CD4-positive, alpha-beta T cell treated with Interleukin-21 for 1 hour (primary cell): ENCODE data around the gene SETD1A.

Experiments
- DNase-seq: peaks from one replicate; pipeline ENCODE4 v3.0.0-alpha.2; 2020

Gene SETD1A

DNA sequence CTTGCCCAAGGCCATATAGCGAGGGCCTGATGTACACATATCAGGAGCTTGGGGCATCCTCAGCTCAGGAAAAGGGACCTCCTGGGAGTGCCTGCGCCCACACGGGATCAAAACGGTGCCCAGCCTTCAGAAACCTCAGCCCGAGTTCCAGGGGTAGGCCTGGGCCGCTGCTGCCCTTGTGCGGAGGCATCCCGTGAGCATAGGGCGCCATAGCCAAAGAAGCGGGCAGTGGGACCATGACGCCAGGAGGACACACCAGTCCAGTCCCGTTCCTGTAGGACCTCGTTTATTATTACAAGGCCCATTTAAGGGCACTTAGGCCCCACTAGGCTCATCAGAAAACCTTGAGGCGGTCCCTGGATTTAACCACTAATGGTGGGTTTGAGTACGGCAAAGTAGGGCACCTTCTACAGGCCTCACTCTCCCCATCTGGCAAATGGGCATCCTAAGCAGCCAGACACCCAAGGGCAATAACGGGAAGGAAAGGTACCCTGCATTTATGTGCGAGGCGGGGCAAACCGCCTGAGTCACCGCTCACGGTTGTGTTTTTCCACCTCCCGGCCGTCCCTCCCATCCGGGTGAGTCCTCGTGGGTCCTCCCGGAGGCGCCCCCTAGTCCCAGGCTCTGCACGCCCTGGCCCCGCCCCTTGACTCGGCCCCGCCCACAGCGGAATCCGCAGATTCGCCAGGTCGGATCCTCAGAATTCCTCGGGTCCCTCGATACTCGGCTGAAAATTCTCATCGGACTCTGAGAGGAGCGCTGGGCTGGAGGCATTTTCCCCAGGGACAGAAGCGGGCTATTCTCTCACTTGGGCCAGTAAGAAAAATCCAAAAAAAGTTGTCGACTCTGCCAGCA, 726 bp upstream of the SETD1A start:
- DNase-seq, result peak; percentile 87

GRCh38 chr16:30958175-30959079, 873 bp downstream of the SETD1A start:
- no peak for DNase-seq

DNA sequence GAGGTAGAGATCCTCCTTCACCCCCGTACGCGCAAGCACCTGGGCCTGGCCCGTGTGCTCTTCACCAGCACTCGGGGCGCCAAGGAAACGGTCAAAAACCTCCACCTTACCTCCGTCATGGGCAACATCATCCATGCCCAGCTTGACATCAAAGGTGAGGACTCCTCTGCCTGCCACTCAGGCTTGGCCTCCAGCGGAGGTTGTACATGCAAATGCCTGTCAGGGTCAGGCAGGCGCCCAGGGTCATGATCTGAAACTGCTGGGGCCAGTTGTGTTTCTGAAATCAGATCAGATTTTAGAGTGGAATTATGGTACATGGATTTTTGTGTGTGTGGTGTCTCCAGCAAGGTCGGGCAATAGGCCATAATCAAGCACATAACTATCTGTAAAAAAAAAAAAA, 3.8 kb downstream of the SETD1A start:
- DNase-seq, result no peak

DNA sequence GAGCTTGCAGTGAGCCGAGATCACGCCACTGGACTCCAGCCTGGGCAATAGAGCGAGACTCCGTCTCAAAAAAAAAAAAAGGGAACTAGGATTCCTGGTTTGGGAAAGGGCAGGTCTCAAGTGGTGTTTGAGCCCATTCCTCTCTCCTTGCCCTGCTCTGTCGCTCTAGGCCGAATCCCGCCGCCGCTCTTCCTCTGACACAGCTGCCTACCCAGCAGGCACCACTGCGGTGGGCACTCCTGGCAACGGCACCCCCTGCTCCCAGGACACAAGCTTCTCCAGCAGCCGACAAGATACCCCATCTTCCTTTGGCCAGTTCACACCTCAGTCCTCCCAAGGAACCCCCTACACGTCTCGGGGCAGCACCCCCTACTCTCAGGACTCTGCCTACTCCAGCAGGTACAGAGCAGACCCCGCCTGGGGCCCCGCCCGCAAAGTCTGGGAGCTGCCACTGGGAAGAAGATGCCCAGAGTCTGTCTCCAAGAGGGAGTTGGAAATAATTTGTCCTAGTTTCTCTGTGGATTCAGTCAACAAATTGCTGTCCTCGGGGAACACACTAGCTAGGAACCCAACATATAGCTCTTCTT, 6.5 kb downstream of the SETD1A start:
- no peak for DNase-seq

GRCh38 chr16:30964574-30965226, 7.1 kb downstream of the SETD1A start:
- DNase-seq, result no peak

- DNase-seq, result no peak
These were observed 7.9 kb downstream of the SETD1A start for GRCh38 chr16:30965436-30965835.

GRCh38 chr16:30966033-30966619, 8.6 kb downstream of the SETD1A start:
- DNase-seq, result no peak

- no peak for DNase-seq
These were observed 10.2 kb downstream of the SETD1A start for GRCh38 chr16:30967795-30968194.

DNA sequence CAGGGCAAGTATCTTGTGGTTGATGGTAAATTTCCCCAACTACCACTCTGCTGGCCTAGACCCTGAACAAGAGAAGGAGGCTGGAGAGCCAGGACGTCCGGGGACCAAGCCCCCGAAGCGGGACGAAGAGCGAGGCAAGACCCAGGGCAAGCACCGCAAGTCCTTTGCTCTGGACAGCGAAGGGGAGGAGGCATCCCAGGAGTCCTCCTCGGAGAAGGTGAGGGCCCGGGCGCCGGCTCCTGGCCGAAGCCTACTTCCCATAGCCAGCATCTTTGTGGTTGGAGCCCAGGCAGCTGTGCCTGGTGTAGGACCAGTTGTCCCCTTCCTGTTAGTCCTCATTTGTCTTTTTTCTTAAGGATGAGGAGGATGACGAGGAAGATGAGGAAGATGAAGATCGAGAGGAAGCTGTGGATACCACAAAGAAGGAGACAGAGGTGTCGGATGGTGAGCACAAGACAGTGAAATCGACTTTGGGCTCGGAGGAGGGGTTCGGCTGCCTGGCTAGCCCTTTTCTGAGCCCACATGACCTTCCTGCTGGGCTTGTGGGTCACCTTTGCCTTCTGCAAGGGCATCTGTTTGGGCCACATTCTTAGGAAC, 11.8 kb downstream of the SETD1A start:
- no peak for DNase-seq

DNA sequence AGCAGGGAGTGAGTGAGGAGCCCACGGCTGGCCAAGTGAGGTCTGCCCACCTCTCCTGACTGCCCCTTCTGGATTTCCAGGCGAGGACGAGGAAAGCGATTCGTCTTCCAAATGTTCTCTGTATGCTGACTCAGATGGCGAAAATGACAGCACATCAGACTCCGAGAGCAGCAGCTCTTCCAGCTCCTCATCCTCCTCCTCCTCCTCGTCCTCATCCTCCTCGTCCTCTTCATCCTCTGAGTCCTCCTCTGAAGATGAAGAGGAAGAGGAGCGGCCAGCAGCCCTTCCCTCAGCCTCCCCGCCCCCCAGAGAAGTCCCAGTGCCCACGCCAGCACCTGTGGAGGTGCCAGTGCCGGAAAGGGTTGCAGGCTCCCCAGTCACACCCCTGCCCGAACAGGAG, 13.7 kb downstream of the SETD1A start:
- DNase-seq, result no peak

DNA sequence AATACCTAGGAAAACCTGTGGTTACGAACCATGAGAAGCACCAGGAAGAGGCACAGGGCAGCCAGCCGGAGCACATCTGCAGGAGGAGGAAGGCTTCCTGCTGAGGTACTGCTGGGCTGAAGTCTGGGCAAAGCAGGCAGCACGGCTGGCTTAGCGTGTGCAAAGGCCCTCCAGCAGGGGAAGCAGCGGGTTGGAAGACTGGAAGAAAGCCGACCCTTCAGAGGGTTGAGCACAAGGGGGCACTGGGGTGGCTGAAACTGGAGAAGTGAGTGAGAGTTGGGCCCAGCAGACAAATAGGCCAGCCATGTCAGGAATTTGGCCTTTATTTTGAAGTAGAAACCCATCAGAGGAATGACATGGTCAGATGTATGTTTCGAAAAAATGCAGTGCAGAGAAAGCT, 15.3 kb downstream of the SETD1A start:
- no peak for DNase-seq

DNA sequence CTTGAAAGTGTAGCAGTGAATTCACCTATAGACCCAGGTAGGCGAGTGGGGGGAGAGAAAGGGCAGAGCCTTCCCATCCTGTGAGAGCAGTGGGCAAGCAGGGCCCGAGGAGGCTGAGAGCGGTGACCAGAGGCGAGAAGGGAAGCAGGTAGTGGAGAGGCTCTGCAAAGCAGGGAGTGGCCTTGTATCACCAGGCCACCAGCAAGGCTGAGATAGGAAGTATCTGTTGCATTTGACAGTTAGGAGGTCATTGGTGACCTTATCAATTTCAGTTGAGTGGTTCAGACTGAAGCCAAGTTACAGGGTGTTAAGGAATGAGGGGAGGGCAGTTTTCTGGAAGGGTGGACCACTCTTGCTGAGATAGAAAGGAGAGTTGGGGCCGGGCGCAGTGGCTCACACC, 16.8 kb downstream of the SETD1A start:
- DNase-seq, result no peak

- DNase-seq, result no peak
These were observed 18.9 kb downstream of the SETD1A start for GRCh38 chr16:30976486-30976885.

DNA sequence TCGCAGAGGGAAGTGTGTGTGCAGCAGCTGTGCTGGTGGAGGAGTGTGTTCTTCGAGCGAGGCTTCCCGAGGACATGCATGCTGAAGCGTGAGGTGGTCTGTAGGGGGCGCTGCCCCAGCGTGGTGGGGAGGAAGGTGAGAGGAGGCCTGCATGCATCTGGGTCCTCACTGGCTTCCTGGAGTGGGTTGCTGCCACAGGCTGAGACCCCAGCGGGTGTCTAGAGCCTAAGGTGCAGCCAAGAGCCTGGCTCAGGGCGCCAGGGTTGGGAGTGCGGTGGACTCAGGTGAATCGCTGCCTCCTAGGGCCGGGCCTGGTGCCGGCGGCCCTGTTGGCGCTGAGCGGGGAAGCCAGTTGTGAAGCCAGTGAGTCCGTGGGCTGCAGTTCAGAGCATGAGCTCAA, 19.9 kb downstream of the SETD1A start:
- DNase-seq, result no peak

GRCh38 chr16:30979170-30980022, 21.8 kb downstream of the SETD1A start:
- DNase-seq, result no peak

DNA sequence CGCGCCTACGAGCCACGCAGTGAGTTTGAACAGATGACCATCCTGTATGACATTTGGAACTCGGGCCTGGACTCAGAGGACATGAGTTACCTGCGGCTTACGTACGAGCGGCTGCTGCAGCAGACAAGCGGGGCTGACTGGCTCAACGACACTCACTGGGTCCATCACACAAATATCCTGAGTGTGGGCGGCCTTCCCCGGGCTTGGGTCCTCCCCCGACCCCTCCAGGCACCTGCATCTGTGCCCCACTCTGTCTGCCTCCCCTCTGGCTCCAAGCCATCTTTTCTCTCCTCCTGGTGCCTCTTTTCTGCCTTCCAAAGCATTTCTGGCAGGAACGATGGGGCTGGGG, 22.4 kb downstream of the SETD1A start:
- DNase-seq, result no peak

- no peak for DNase-seq
These were observed 22.9 kb downstream of the SETD1A start for GRCh38 chr16:30980434-30980833.

- no peak for DNase-seq
These were observed 23.4 kb downstream of the SETD1A start for GRCh38 chr16:30980959-30981358.

- no peak for DNase-seq
These were observed 25.2 kb downstream of the SETD1A start for GRCh38 chr16:30982548-30983288.

DNA sequence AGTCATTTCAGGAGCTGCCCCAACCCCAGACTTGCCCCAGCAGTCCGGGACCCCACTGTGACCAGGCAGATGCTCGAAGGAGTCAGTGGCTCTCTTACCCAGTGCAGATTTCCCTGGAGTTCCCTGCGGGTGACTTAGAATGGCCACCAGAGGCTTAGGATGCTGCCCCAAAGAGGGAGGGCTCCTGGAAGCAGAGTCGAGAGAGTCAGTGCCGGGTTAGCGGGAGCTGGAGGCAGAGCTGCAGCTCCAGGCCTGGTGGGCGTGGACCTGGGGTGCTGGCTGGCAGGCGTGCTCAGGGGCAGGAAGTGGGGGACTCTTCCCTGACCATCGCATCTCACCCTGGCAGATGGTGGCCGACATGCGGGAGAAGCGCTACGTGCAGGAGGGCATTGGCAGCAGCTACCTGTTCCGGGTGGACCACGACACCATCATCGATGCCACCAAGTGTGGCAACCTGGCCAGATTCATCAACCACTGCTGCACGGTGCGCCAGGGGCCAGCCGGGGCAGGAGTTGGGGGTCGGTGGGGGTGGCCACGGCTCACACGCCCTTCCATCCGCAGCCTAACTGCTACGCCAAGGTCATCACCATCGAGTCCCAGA, 25.8 kb downstream of the SETD1A start:
- no peak for DNase-seq
